H9 (cell line): ENCODE measurements around the gene HEATR3. TPM values are rescaled to one million over a fixed set of nuclear protein-coding genes. Genes with fewer than 3 reads are reported as not detected.
A peak's percentile ranks its signal among the peaks of the same experiment; 100 is the strongest.

ENCODE experiments used
- DNase-seq: peaks from one replicate; pipeline ENCODE4 v3.0.0-alpha.2; 2017
- H2AFZ ChIP-seq: one replicate; pipeline ENCODE4 v1.6.1; 2013; ENCODE audit warnings: mild to moderate bottlenecking, low read length, control low read depth, moderate library complexity
- H2AK5ac ChIP-seq: 2 replicates; pipeline ENCODE4 v1.6.1; 2013; ENCODE audit warnings: low read length, control low read depth, mixed read lengths; ENCODE audit not compliant: insufficient read length
- H2BK120ac ChIP-seq: one replicate; pipeline ENCODE4 v1.6.1; 2013; ENCODE audit warnings: low read depth, mild to moderate bottlenecking, low read length, control low read depth, inconsistent platforms; ENCODE audit not compliant: poor library complexity, severe bottlenecking
- H2BK12ac ChIP-seq: 2 replicates; pipeline ENCODE4 v1.6.1; 2013; ENCODE audit warnings: low read length, control low read depth, mixed read lengths, low read depth; ENCODE audit not compliant: insufficient read length
- H2BK15ac ChIP-seq: 2 replicates; pipeline ENCODE4 v1.6.1; 2013; ENCODE audit warnings: low read depth, low read length, control low read depth
- H2BK20ac ChIP-seq: one replicate; pipeline ENCODE4 v1.6.1; 2013; ENCODE audit warnings: low read depth, mild to moderate bottlenecking, low read length, control low read depth, inconsistent platforms; ENCODE audit not compliant: poor library complexity, severe bottlenecking
- H2BK5ac ChIP-seq: 2 replicates; pipeline ENCODE4 v1.6.1; 2013; ENCODE audit warnings: low read length, control low read depth, mixed read lengths; ENCODE audit not compliant: insufficient read length
- H3K14ac ChIP-seq: 2 replicates; pipeline ENCODE4 v1.6.1; 2013; ENCODE audit warnings: low read length, control low read depth; ENCODE audit not compliant: insufficient read depth
- H3K18ac ChIP-seq: 2 replicates; pipeline ENCODE4 v1.6.1; 2013; ENCODE audit warnings: low read depth, mild to moderate bottlenecking, mixed read lengths, low read length, control low read depth; ENCODE audit not compliant: insufficient read length
- H3K23ac ChIP-seq: 2 replicates; pipeline ENCODE4 v1.6.1; 2013; ENCODE audit warnings: low read length, control low read depth, mixed read lengths, low read depth; ENCODE audit not compliant: insufficient read length
- H3K23me2 ChIP-seq: 2 replicates; pipeline ENCODE4 v1.6.1; 2013; ENCODE audit warnings: low read depth, mild to moderate bottlenecking, mixed read lengths, low read length, control low read depth; ENCODE audit not compliant: insufficient read length, poor library complexity, severe bottlenecking
- H3K27ac ChIP-seq: 2 replicates; pipeline ENCODE4 v1.5.1; 2013; ENCODE audit warnings: low read length, control low read depth, mixed read lengths, low read depth; ENCODE audit not compliant: insufficient read length
- H3K27me3 ChIP-seq: 2 replicates; pipeline ENCODE4 v1.6.1; 2013; ENCODE audit warnings: low read length, control low read depth, inconsistent platforms; ENCODE audit not compliant: insufficient read depth
- H3K4ac ChIP-seq: 2 replicates; pipeline ENCODE4 v1.6.1; 2013; ENCODE audit warnings: low read depth, mild to moderate bottlenecking, control low read depth, inconsistent platforms, low read length, moderate library complexity
- H3K4me1 ChIP-seq: 2 replicates; pipeline ENCODE4 v1.6.1; 2013; ENCODE audit warnings: low read length, control low read depth, inconsistent platforms; ENCODE audit not compliant: insufficient read depth
- H3K4me2 ChIP-seq: 2 replicates; pipeline ENCODE4 v1.6.1; 2013; ENCODE audit warnings: low read length, control low read depth, mixed read lengths; ENCODE audit not compliant: insufficient read length, insufficient read depth
- H3K56ac ChIP-seq: 2 replicates; pipeline ENCODE4 v1.6.1; 2013; ENCODE audit warnings: low read depth, mild to moderate bottlenecking, mixed read lengths, low read length, control low read depth; ENCODE audit not compliant: insufficient read length
- H3K79me1 ChIP-seq: 2 replicates; pipeline ENCODE4 v1.6.1; 2013; ENCODE audit warnings: low read depth, mild to moderate bottlenecking, moderate library complexity, low read length, control low read depth, inconsistent platforms; ENCODE audit not compliant: insufficient read depth, poor library complexity, severe bottlenecking
- H3K79me2 ChIP-seq: 2 replicates; pipeline ENCODE4 v1.6.1; 2013; ENCODE audit warnings: low read length, control low read depth, inconsistent platforms; ENCODE audit not compliant: insufficient read depth
- H3K9ac ChIP-seq: 2 replicates; pipeline ENCODE4 v1.6.1; 2013; ENCODE audit warnings: low read length, control low read depth, mixed read lengths; ENCODE audit not compliant: insufficient read length; ENCODE audit errors: extremely low read depth
- H3K9me3 ChIP-seq: one replicate; pipeline ENCODE4 v1.6.1; 2013; ENCODE audit warnings: low read depth, low read length, inconsistent platforms; ENCODE audit not compliant: control insufficient read depth
- H3T11ph ChIP-seq: one replicate; pipeline ENCODE4 v1.6.1; 2013; ENCODE audit warnings: mild to moderate bottlenecking, low read length, control low read depth, inconsistent platforms
- H4K20me1 ChIP-seq: one replicate; pipeline ENCODE4 v1.6.1; 2013; ENCODE audit not compliant: control insufficient read depth, insufficient read length, insufficient read depth
- H4K5ac ChIP-seq: 2 replicates; pipeline ENCODE4 v1.6.1; 2013; ENCODE audit warnings: low read depth, mild to moderate bottlenecking, mixed read lengths, low read length, control low read depth; ENCODE audit not compliant: insufficient read length
- H4K8ac ChIP-seq: replicated peaks from 2 replicates; pipeline ENCODE4 v1.6.1; 2013; ENCODE audit warnings: low read length, control low read depth, mixed read lengths, low read depth; ENCODE audit not compliant: insufficient read length
- H4K91ac ChIP-seq: 2 replicates; pipeline ENCODE4 v1.6.1; 2013; ENCODE audit warnings: low read depth, mild to moderate bottlenecking, moderate library complexity, mixed read lengths, low read length, control low read depth; ENCODE audit not compliant: insufficient read length
- H3K27ac Mint-ChIP-seq, 3 experiments: 2 replicates in 2 of 3; 3 replicates in 1 of 3; pipeline ENCODE4 v1.8.0; 2020 to 2021; ENCODE audit warnings: mixed read lengths in 3 of 3, mild to moderate bottlenecking in 1 of 3, moderate library complexity in 1 of 3
- H3K27me3 Mint-ChIP-seq: 2 replicates; pipeline ENCODE4 v1.8.0; 2021; ENCODE audit warnings: low read depth, mild to moderate bottlenecking, moderate library complexity, mixed read lengths
- H3K36me3 Mint-ChIP-seq, 3 experiments: 2 replicates in 2 of 3; 3 replicates in 1 of 3; pipeline ENCODE4 v1.8.0; 2020 to 2021; ENCODE audit warnings: low read depth in 3 of 3, mixed read lengths in 3 of 3; ENCODE audit not compliant: insufficient read depth in 1 of 3
- H3K4me1 Mint-ChIP-seq, 2 experiments: 2 replicates each; pipeline ENCODE4 v1.8.0; 2020; ENCODE audit warnings: mixed read lengths in 2 of 2
- H3K4me3 Mint-ChIP-seq, 2 experiments: 2 replicates in 1 of 2; 3 replicates in 1 of 2; pipeline ENCODE4 v1.8.0; 2020 to 2021; ENCODE audit warnings: mild to moderate bottlenecking in 2 of 2, mixed read lengths in 2 of 2, moderate library complexity in 1 of 2
- H3K9me3 Mint-ChIP-seq, 2 experiments: 2 replicates in 1 of 2; 3 replicates in 1 of 2; pipeline ENCODE4 v1.8.0; 2020; ENCODE audit warnings: mild to moderate bottlenecking in 2 of 2, mixed read lengths in 2 of 2, moderate library complexity in 1 of 2
- CTCF ChIP-seq: fragments of 200-600 bp; sonication (generic); conservative IDR thresholded peaks from 3 replicates; pipeline ENCODE4 v1.8.0; 2021; ENCODE audit warnings: antibody characterized with exemption, mild to moderate bottlenecking
- WGBS: extraction: QIAGEN DNeasy Blood & Tissue Kit; methylation state at CpG from one replicate; pipeline ENCODE4 v1.1.7; 2013; ENCODE audit warnings: missing lambda C conversion rate, low lambda C conversion rate, mixed read lengths; ENCODE audit not compliant: insufficient read length; ENCODE audit errors: extremely low coverage; 5-methylcytosine and 5-hydroxymethylcytosine counted together
- total RNA-seq: library from RNA; stranded (reverse); gene quantifications from 2 replicates; pipeline ENCODE4 v1.2.1, GENCODE V29; 2021

The HEATR3 gene
- total RNA-seq, 1 experiment from 2014 or later: 26.5 TPM

GRCh38 chr16:50065241-50065623 lies 538 bp upstream of the HEATR3 start:
- H3K4me1 ChIP-seq: no peaks in the 10 kb centered on the region
- H2BK20ac ChIP-seq: no peak overlapping the region
- H2AK5ac ChIP-seq: no peak overlapping the region
- H3K9me3 Mint-ChIP-seq: no peaks in the 10 kb centered on the region; a peak in 2 of 5 replicates
- H3K79me1 ChIP-seq: peaks cover 9% of the 10 kb centered on the region
- peaks cover 0 to 15% (median 12%) of the 10 kb centered on the region in 3 experiments; a peak in 5 of 7 replicates for H3K36me3 Mint-ChIP-seq
- peak overlapping the region; percentile 81 to 91 for H3K4me3 Mint-ChIP-seq
- H3K14ac ChIP-seq: no peak overlapping the region; the same call in 1 of the 2 replicates
- H3K56ac ChIP-seq: no peak overlapping the region
- no peak overlapping the region for H2BK120ac ChIP-seq
- no peaks in the 10 kb centered on the region for H4K20me1 ChIP-seq
- no peak overlapping the region for H4K8ac ChIP-seq
- no peak overlapping the region for H4K91ac ChIP-seq
- peak overlapping the region; percentile 45 for H3K18ac ChIP-seq
- H3K27ac Mint-ChIP-seq: peak overlapping the region in 1 of 3 experiments; percentile 35; a peak in 2 of 7 replicates
- no peak overlapping the region for H2BK12ac ChIP-seq
- no peak overlapping the region for H3K4ac ChIP-seq
- no CpG with 5 or more reads among the region's 8 CpGs for WGBS
- no peaks in the 10 kb centered on the region; the same call in 1 of the 2 replicates for H3K27me3 Mint-ChIP-seq
- H3K27me3 ChIP-seq: no peaks in the 10 kb centered on the region
- H2AFZ ChIP-seq: peak overlapping the region; percentile 86
- peaks cover 18 to 24% of the 10 kb centered on the region in 2 experiments for H3K4me1 Mint-ChIP-seq
- no peak overlapping the region for H3K23ac ChIP-seq
- H3K27ac ChIP-seq: no peak overlapping the region
- no peaks in the 10 kb centered on the region for H3K9me3 ChIP-seq
- no peak for TF ChIP-seq CTCF
- H3K23me2 ChIP-seq: peaks cover 10% of the 10 kb centered on the region
- peak overlapping the region; percentile 91 for H3K4me2 ChIP-seq
- no peak overlapping the region for H3K9ac ChIP-seq
- no peak overlapping the region for H3T11ph ChIP-seq
- DNase-seq: no peak
- H2BK15ac ChIP-seq: no peak overlapping the region
- no peak overlapping the region for H2BK5ac ChIP-seq
- no peak overlapping the region for H4K5ac ChIP-seq
- 0 out of 2 replicates have a peak, but pooled peaks cover 2% of the 10 kb centered on the region for H3K79me2 ChIP-seq
